MV-4-11 (cell line): ENCODE data around the gene PPP3CA.

Experiments
- DNase-seq: peaks from one replicate; lab custom pipeline; 2025; lab: John Stamatoyannopoulos, UW

PPP3CA gene

GRCh38 chr4:101347267-101347556 lies at the start of gene PPP3CA:
TSS of gene PPP3CA (minus strand) at chr4:101347526.
- no peak for DNase-seq

DNA sequence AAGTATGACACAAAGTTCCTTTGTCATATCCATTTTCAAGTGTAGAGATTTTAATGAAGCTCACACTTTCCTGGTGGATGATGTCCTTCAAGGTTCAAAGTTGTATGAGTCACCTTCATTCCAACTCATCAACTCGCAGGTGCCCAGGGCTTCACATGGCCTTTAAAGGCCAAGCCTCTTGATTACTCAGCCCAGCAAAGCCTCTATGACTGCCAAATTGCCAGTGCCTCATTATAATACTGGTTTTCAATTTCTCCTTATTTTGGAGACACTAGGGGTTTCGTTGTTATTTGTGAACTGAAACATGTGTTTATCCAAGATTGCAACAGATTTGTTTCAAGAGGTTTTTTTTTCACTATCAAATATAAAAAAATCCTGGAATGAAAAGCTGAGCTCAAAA lies 45.9 kb upstream of the PPP3CA start:
- DNase-seq: no peak

- DNase-seq: no peak
These were observed 23.4 kb upstream of the PPP3CA start for GRCh38 chr4:101370663-101371210.

- DNase-seq: no peak
These were observed 19.9 kb upstream of the PPP3CA start for GRCh38 chr4:101367201-101367600.

GRCh38 chr4:101366331-101366730 lies 19.0 kb upstream of the PPP3CA start:
- no peak for DNase-seq

GRCh38 chr4:101357751-101358150 lies 10.4 kb upstream of the PPP3CA start:
- no peak for DNase-seq

- no peak for DNase-seq
These were observed 9.6 kb upstream of the PPP3CA start for GRCh38 chr4:101356928-101357327.

- peak; percentile 41 for DNase-seq
These were observed 8.7 kb upstream of the PPP3CA start for GRCh38 chr4:101355767-101356702.

DNA sequence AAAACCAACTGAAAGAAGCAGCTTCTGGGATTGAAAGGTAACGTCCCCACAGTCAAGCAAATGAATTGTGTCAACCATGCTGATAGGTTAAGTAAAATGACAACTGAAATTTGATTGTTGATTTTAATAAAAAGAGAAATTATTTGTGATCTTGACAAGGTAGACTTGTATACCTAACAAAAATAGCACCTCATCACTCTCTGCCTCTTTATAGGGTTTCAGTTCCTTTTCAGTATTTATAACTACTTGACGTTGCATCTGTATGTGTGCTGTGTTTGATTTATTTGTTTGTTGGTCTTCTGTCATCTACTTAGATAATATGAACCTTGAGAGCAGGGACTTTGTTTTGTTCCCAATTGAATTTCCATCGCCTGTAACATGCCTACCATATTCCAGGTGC lies 7.9 kb upstream of the PPP3CA start:
- DNase-seq: no peak

DNA sequence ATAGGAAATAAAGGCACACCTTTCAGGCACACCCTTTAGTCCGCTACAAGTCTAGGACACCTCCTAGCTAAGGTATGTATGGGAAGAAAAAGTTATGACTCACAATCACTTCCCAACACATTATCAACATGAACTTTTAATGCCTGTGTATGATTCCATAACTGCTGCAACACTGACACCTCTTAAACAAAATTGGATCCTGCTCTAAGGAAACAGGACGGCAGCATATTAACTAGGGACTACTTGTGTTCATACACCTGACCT lies 2.4 kb upstream of the PPP3CA start:
- DNase-seq: no peak

DNA sequence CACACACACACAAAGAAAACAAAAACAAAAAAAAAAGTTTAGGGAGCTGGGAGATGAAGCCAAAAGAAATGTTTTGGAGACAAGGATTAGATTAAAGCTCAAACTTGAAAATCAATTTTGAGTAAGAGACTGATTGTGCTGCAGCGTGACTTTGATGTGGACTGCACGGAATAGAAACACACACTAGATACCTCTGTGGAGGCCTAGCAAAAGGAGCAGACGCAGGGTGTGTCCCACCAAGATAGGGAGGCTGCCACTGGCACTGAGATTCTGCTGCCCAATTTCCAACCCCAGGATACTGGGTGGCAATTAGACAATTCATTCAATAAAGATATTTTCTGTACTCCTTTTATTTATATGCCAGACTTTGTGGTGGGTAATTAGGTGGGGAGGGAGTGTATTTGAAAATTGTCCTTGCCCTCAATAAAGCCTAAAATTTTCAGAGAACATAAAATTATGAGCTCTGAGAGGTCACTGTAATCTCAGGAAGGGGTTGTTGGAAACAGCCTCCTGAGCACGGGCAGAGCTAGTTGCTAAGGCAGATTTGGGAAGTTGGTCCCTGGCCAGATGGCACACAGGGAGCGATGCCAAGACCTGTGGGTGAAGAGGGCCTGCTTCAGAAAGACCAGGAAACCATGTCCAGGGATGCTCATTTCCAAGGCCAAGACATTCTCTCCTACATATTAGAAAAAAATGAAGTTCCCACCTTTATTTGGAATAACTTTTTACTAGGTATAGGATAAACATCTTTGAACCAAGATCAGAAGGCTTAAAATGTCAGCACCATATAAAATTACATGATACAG lies 1.9 kb upstream of the PPP3CA start:
- no peak for DNase-seq

DNA sequence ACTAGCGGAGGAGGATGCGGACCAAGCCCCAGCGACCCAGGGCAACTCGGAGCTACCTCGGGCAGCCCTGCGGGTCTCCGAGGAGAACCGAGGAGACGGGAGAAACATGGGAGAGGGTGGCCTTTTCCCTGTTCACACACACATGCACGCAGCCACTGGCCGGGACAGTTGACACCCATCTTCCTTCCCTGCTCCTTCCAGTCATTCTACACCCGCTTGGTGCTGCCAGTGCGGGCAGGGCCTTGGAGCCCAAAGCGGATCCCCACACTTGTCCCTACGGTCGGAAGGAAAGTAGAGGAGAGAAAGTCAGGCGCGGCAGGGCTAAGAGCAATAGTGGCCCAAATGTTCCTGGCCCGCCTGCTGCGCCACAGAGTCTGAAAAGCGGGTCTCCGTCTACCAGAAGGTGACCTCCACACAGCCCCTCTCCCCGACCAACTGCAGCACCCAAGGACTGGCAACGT lies 1.1 kb upstream of the PPP3CA start:
- DNase-seq: no peak

- DNase-seq: peak; percentile 83
These were observed 436 bp upstream of the PPP3CA start for GRCh38 chr4:101347557-101348366.

DNA sequence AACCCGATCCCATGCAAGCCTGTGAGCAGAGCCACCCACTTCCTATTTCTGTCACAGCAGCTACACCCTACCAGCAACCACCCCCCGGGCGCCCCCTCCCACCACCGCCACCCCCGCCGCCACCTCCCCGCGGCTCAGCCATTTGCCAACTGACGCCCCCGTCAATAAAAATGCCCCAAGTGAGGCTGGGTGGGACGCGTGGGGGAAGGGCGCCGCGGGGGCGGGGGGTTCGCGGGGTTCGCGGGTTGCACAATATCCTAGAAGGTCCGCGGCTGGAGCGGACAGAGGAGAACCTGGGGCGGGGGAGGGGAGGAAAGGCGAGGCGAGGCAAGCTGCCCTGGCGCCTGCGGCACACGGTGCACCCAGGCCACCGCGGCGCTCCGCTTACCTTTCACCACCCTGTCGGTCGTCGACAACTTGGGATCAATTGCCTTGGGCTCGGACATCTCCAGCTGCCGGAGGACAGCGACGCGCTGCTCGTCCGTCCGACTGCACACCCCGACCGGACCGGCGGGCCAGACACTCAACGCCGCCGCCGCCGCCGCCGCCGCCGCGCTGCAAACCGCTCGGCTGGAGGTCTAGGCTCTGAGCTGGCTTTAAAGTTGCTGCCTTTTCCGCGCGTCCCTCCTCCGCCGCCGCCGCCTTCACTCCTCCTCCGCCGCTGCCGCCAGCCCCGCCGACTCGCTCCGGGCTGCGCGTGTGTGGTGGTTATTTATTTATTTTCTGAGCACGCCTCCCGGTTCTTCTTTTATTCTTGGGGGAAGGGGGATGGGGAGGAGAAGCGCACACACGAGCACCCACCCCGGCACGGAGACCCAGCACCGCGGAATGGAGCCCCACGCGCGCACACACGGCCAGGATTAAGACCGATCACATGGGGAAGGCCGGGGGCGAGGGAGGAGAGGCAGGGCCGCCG lies 717 bp downstream of the PPP3CA start:
- DNase-seq: peak; percentile 67

GRCh38 chr4:101345596-101346350 lies 1.6 kb downstream of the PPP3CA start:
- no peak for DNase-seq

DNA sequence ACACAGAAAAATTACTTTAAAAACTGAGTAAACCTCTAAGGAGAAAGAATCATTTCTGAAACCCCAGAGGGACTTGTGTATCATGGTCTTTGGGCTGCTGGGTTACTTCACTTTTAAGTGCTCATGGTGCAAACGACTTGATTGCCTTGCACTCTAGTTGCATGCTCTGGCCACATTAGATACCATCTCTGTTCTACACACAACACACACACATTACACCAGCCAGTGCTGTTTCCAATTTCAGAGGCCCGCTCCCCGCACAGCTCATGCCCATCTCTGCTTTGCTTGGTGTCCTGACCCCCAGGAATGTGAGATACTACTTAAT lies 2.1 kb downstream of the PPP3CA start:
- DNase-seq: peak; percentile 43

DNA sequence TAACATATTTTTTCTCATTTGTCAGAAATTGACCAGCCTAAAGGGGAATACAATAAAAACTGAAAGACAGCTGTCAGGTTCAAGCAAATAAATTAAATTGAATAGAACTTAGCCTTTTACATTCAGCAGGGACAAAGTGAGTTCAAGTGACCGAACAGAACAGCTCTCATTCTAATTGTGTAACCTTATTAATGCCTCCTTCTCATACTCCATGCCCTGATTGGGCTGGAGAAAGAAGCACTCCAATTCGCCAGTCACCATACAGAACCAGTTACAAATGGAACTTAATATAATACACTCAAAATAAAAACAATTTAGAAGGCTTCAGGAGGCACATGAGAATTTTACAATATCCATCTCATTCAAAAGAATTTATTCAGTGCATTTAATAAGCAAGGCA lies 8.0 kb downstream of the PPP3CA start:
- DNase-seq: no peak

- no peak for DNase-seq
These were observed 9.6 kb downstream of the PPP3CA start for GRCh38 chr4:101337688-101338087.

DNA sequence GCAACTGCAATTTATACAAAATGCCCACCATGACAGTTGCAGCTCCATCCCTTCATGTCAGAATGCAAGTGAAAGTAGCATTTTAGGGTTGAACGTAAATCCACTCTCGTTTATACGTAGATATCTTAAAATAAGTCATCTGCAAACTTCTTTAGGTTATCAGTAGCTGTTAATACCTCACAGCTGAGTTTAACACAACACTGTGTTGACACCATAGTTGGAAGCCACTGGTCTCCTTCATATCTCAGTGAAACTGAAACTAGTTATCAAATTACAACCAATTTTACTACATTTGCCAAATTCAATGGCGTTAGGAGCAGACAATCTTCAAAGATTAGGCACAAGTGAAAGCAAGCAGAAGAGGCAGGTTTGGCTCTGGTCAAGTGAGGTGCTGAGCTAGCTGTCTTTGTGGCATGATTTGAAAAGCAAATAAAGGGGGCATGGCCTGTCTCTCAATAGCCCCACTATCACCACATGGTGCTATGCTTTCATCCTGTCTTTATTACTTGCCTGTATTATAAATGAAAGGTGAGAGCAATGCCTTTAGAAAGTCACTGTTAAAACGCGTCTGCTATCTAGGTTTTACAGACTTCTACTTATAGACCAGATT lies 12.3 kb downstream of the PPP3CA start:
- no peak for DNase-seq

GRCh38 chr4:101332424-101332823 lies 14.9 kb downstream of the PPP3CA start:
- DNase-seq: no peak
